Neuron (in vitro differentiated cells): Measurements from ENCODE around the gene CYP1A1.

Experiments used
- H2AFZ ChIP-seq: one replicate; pipeline ENCODE4 v1.6.1; 2013; ENCODE audit warnings: low read depth, mild to moderate bottlenecking, inconsistent platforms, low read length, moderate library complexity
- H3K27me3 ChIP-seq: one replicate; pipeline ENCODE4 v1.6.1; 2013; ENCODE audit warnings: low read length; ENCODE audit not compliant: insufficient read depth
- H3K36me3 ChIP-seq: one replicate; pipeline ENCODE4 v1.6.1; 2013; ENCODE audit warnings: low read length; ENCODE audit not compliant: insufficient read depth
- H3K4me1 ChIP-seq: one replicate; pipeline ENCODE4 v1.6.1; 2013; ENCODE audit warnings: low read length; ENCODE audit not compliant: insufficient read depth
- H3K4me3 ChIP-seq: 2 replicates; pipeline ENCODE4 v1.5.1; 2013; ENCODE audit warnings: mild to moderate bottlenecking, low read length, moderate library complexity
- H3K9me3 ChIP-seq: one replicate; pipeline ENCODE4 v1.6.1; 2013; ENCODE audit warnings: low read length

Gene CYP1A1

GRCh38 chr15:74709011-74709410 lies 16.3 kb downstream of the CYP1A1 start:
- H3K36me3 ChIP-seq, result no peaks in the 10 kb centered on the region
- peaks cover 12% of the 10 kb centered on the region for H3K27me3 ChIP-seq
- no peaks in the 10 kb centered on the region for H3K9me3 ChIP-seq
- no peaks in the 10 kb centered on the region for H3K4me1 ChIP-seq
- no peak overlapping the region for H2AFZ ChIP-seq
- no peak overlapping the region for H3K4me3 ChIP-seq

GRCh38 chr15:74696808-74697207 lies 28.5 kb downstream of the CYP1A1 start:
- Histone ChIP-seq H3K9me3 (no peaks in the 10 kb centered on the region), H3K4me3 (no peak overlapping the region), H3K4me1 (peaks cover 14% of the 10 kb centered on the region), H2AFZ (peak overlapping the region; percentile 66), H3K27me3 (no peaks in the 10 kb centered on the region), H3K36me3 (no peaks in the 10 kb centered on the region)

- Histone ChIP-seq H2AFZ (peak overlapping the region; percentile 66), H3K9me3 (no peaks in the 10 kb centered on the region), H3K27me3 (no peaks in the 10 kb centered on the region), H3K4me1 (peaks cover 14% of the 10 kb centered on the region), H3K36me3 (no peaks in the 10 kb centered on the region), H3K4me3 (peak overlapping the region; percentile 83)
Observed at GRCh38 chr15:74696398-74696729, 29.0 kb downstream of the CYP1A1 start.

GRCh38 chr15:74695597-74696397 lies 29.5 kb downstream of the CYP1A1 start, which contains the start of gene EDC3:
Gene EDC3 (minus strand): TSS chr15:74696024. CDS start chr15:74675124, 20,900 bp downstream.
- Histone ChIP-seq H3K9me3 (no peaks in the 10 kb centered on the region), H3K27me3 (no peaks in the 10 kb centered on the region), H2AFZ (peak within 1 kb of the TSS; percentile 66), H3K4me1 (peaks cover 14% of the 10 kb centered on the region), H3K36me3 (no peaks in the 10 kb centered on the region), H3K4me3 (peak within 1 kb of the TSS; percentile 83)

GRCh38 chr15:74692327-74692726 lies 33.0 kb downstream of the CYP1A1 start:
- no peaks in the 10 kb centered on the region for H3K36me3 ChIP-seq

GRCh38 chr15:74683758-74684157 lies 41.6 kb downstream of the CYP1A1 start:
- no peaks in the 10 kb centered on the region for H3K27me3 ChIP-seq
- no peak overlapping the region for H3K4me3 ChIP-seq

More at GRCh38 chr15:74692327-74692726, 33.0 kb downstream of the CYP1A1 start:
- Histone ChIP-seq H3K27me3 (no peaks in the 10 kb centered on the region), H3K9me3 (no peaks in the 10 kb centered on the region), H3K4me3 (no peak overlapping the region), H2AFZ (no peak overlapping the region), H3K4me1 (peaks cover 14% of the 10 kb centered on the region)

GRCh38 chr15:74682954-74683353 lies 42.4 kb downstream of the CYP1A1 start:
- no peaks in the 10 kb centered on the region for H3K27me3 ChIP-seq
- no peaks in the 10 kb centered on the region for H3K4me1 ChIP-seq
- H3K9me3 ChIP-seq, result peaks cover 8% of the 10 kb centered on the region
- no peak overlapping the region for H3K4me3 ChIP-seq
- H3K36me3 ChIP-seq, result peaks cover 15% of the 10 kb centered on the region
- H2AFZ ChIP-seq, result no peak overlapping the region

More at GRCh38 chr15:74683758-74684157, 41.6 kb downstream of the CYP1A1 start:
- Histone ChIP-seq H3K9me3 (peaks cover 8% of the 10 kb centered on the region), H3K36me3 (peaks cover 15% of the 10 kb centered on the region), H2AFZ (no peak overlapping the region), H3K4me1 (no peaks in the 10 kb centered on the region)

GRCh38 chr15:74680456-74680855 lies 44.9 kb downstream of the CYP1A1 start:
- Histone ChIP-seq H3K36me3 (peaks cover 11% of the 10 kb centered on the region), H2AFZ (no peak overlapping the region), H3K4me1 (no peaks in the 10 kb centered on the region), H3K9me3 (peaks cover 8% of the 10 kb centered on the region), H3K4me3 (no peak overlapping the region), H3K27me3 (no peaks in the 10 kb centered on the region)

- Histone ChIP-seq H3K36me3 (peaks cover 17% of the 10 kb centered on the region), H3K9me3 (no peaks in the 10 kb centered on the region)
Observed at GRCh38 chr15:74676801-74677200, 48.5 kb downstream of the CYP1A1 start.

GRCh38 chr15:74674161-74674560 lies 51.2 kb downstream of the CYP1A1 start:
- Histone ChIP-seq H3K9me3 (no peaks in the 10 kb centered on the region), H3K27me3 (no peaks in the 10 kb centered on the region), H3K36me3 (peaks cover 40% of the 10 kb centered on the region), H3K4me3 (no peak overlapping the region), H3K4me1 (no peaks in the 10 kb centered on the region), H2AFZ (no peak overlapping the region)

More at GRCh38 chr15:74676801-74677200, 48.5 kb downstream of the CYP1A1 start:
- Histone ChIP-seq H2AFZ (no peak overlapping the region), H3K27me3 (no peaks in the 10 kb centered on the region), H3K4me3 (no peak overlapping the region), H3K4me1 (no peaks in the 10 kb centered on the region)

- Histone ChIP-seq H2AFZ (no peak overlapping the region), H3K36me3 (peaks cover 42% of the 10 kb centered on the region), H3K4me1 (no peaks in the 10 kb centered on the region), H3K27me3 (no peaks in the 10 kb centered on the region), H3K9me3 (no peaks in the 10 kb centered on the region), H3K4me3 (no peak overlapping the region)
Observed at GRCh38 chr15:74669627-74670026, 55.7 kb downstream of the CYP1A1 start.
